Adrenal gland (tissue), 12 donors: ENCODE data around the gene DSE. TPM values are rescaled to one million over a fixed set of nuclear protein-coding genes. Genes with fewer than 3 reads are reported as not detected.

Source experiments
- DNase-seq, 7 donors: peaks; one replicate each; pipeline ENCODE4 v3.0.0-alpha.2; 2019 to 2020
- H3K27ac ChIP-seq, 5 donors: fragments of 200-600 bp; sonication (generic) in 4 of 5; 1 replicate in 3 of 5; 2 replicates in 2 of 5; pipeline versions ENCODE4 v1.5.1 to v1.8.0; 2016 to 2020; ENCODE audit warnings: mild to moderate bottlenecking in 1 of 5
- H3K27me3 ChIP-seq: fragments of 200-600 bp; 2 replicates; pipeline ENCODE4 v1.8.0; 2021
- H3K36me3 ChIP-seq, 2 donors: fragments of 200-600 bp; replicated peaks in 1 of 2; 1 replicate in 1 of 2; 2 replicates in 1 of 2; pipeline versions ENCODE4 v1.5.1 to v1.8.0; 2018 to 2022
- H3K4me1 ChIP-seq, 2 donors: fragments of 200-600 bp; replicated peaks in 1 of 2; 1 replicate in 1 of 2; 2 replicates in 1 of 2; pipeline versions ENCODE4 v1.5.1 to v1.8.0; 2018 to 2021
- H3K4me3 ChIP-seq, 4 donors: fragments of 200-600 bp; sonication (generic) in 3 of 4; one replicate each; pipeline ENCODE4 v1.5.1; 2016 to 2018
- H3K9me3 ChIP-seq, 3 donors: fragments of 200-600 bp; sonication (generic) in 1 of 3; replicated peaks in 1 of 3; 1 replicate in 2 of 3; 2 replicates in 1 of 3; pipeline versions ENCODE4 v1.5.1 to v1.8.0; 2016 to 2021
- CTCF ChIP-seq, 6 experiments: fragments of 450-650 bp in 4 of 6; fragments of 200-600 bp in 2 of 6; sonication (generic) in 1 of 6; IDR thresholded peaks; 1 replicate in 5 of 6; 2 replicates in 1 of 6; pipeline versions ENCODE4 v1.5.1 to v1.8.0; 2016 to 2021; ENCODE audit warnings: antibody characterized with exemption in 6 of 6, mild to moderate bottlenecking in 2 of 6, moderate library complexity in 1 of 6
- POLR2A ChIP-seq, 2 donors: fragments of 450-650 bp; IDR thresholded peaks; one replicate each; pipeline ENCODE4 v1.6.1; 2017; ENCODE audit warnings: antibody characterized with exemption in 2 of 2, mild to moderate bottlenecking in 2 of 2, moderate library complexity in 1 of 2
- WGBS, 4 donors: extraction: QIAGEN DNeasy Blood & Tissue Kit in 2 of 4; methylation state at CpG; one replicate each; pipeline versions ENCODE4 v1.1.5 to v1.1.7; 2013 to 2017; 5-methylcytosine and 5-hydroxymethylcytosine counted together
- intact Hi-C, 2 donors: fragments of 100-400 bp; cut with DNase I; formaldehyde crosslinking; loops; one replicate each; pipeline versions ENCODE4 v1.14.1 to v1.15.0; 2022 to 2023
- polyA plus RNA-seq, 3 donors: library from polyadenylated mRNA; stranded (reverse); fragments of 200-250 nt in 2 of 3; fragments of 350-450 nt in 1 of 3; fragmentation: Illumina TruSeq in 1 of 3; extraction: RNeasy Lipid Tissue Mini Kit (QIAGEN cat#74804) in 1 of 3; gene quantifications; one replicate each; pipeline ENCODE4 v1.2.3, GENCODE V29; 2013 to 2014
- total RNA-seq, 9 donors: library from RNA; depleted of rRNA in 4 of 9; stranded (reverse); fragments of >200 nt in 4 of 9; fragments of 120-200 nt in 1 of 9; fragmentation: NEBNext Ultra II Directional in 1 of 9; extraction: Animal tissue kit (Norgen Biotek cat#: 25700) in 1 of 9; gene quantifications; one replicate each; pipeline versions ENCODE4 v1.1.0 to v1.2.4, GENCODE V29; 2013 to 2023
- donor health status: healthy with polysubstance abuse.
- donor health status: Bipolar disorder and iron deficiency.
- donor health status: DM: yes; HTN: yes; CAD: no.
- donor health status: DM: no; HTN: no; CAD: no.
- donor health status: DM: no; HTN: no; CAD: no.
- donor health status: DM: yes; HTN: yes; CAD: no.

Gene DSE
- total and polyA plus RNA-seq, 12 donors, result 7.7 to 67.4 (median 35.0) TPM

GRCh38 chr6:116365743-116366142 is 5.0 kb upstream of the DSE start:
- 81 to 84% (median 83%) methylated on average over 2 of the region's 2 CpGs for WGBS, 4 donors
- no peak overlapping the region for H3K27ac ChIP-seq
- H3K4me3 ChIP-seq, result no peak overlapping the region
- TF ChIP-seq CTCF (IDR thresholded peaks at IDR 0.05), result no peak
- TF ChIP-seq POLR2A (IDR thresholded peaks at IDR 0.05), result no peak
- H3K9me3 ChIP-seq, result no peaks in the 10 kb centered on the region
- no peaks in the 10 kb centered on the region for H3K27me3 ChIP-seq
- no peak for DNase-seq
- intact Hi-C loops, result loop anchor here in 1 of 2 donors (10.0 kb wide), 1 partner anchor 71 kb away; no protein-coding TSS in a partner anchor
- peaks cover 0 to 4% of the 10 kb centered on the region in 2 donors for H3K4me1 ChIP-seq
- no peaks in the 10 kb centered on the region for H3K36me3 ChIP-seq

- DNase-seq, result no peak
- TF ChIP-seq POLR2A (IDR thresholded peaks at IDR 0.05), result no peak
- no peak for TF ChIP-seq CTCF (IDR thresholded peaks at IDR 0.05)
- H3K36me3 ChIP-seq, result no peaks in the 10 kb centered on the region
- WGBS, 4 donors, result 86 to 92% (median 91%) methylated on average over 6 of the region's 6 CpGs
- no peak overlapping the region for H3K4me3 ChIP-seq
- no peaks in the 10 kb centered on the region for H3K9me3 ChIP-seq
- intact Hi-C loops, result loop anchor here in 1 of 2 donors (10.0 kb wide), 1 partner anchor 72 kb away; no protein-coding TSS in a partner anchor
- no peaks in the 10 kb centered on the region for H3K27me3 ChIP-seq
- H3K27ac ChIP-seq, result no peak overlapping the region
- peaks cover 0 to 6% of the 10 kb centered on the region in 2 donors for H3K4me1 ChIP-seq
Observed at GRCh38 chr6:116366740-116367275, 3.9 kb upstream of the DSE start.

GRCh38 chr6:116369540-116369939 is 1.2 kb upstream of the DSE start:
- no peaks in the 10 kb centered on the region for H3K36me3 ChIP-seq
- no peak for DNase-seq
- H3K27me3 ChIP-seq, result no peaks in the 10 kb centered on the region
- H3K9me3 ChIP-seq, result no peaks in the 10 kb centered on the region
- peak overlapping the region in 2 of 5 donors; percentile 93 to 95 for H3K27ac ChIP-seq
- peak overlapping the region in 1 of 4 donors; percentile 75 for H3K4me3 ChIP-seq
- TF ChIP-seq CTCF (IDR thresholded peaks at IDR 0.05) (no peak), POLR2A (IDR thresholded peaks at IDR 0.05) (no peak)
- peaks cover 0 to 8% of the 10 kb centered on the region in 2 donors for H3K4me1 ChIP-seq
- intact Hi-C loops, result loop anchor here in 1 of 2 donors (10.0 kb wide), 1 partner anchor 75 kb away; no protein-coding TSS in a partner anchor
- 63 to 70% (median 65%) methylated on average over 1 of the region's 1 CpG for WGBS, 4 donors

GRCh38 chr6:116369964-116370759 is 585 bp upstream of the DSE start:
- no peak for TF ChIP-seq CTCF (IDR thresholded peaks at IDR 0.05)
- no peak for TF ChIP-seq POLR2A (IDR thresholded peaks at IDR 0.05)
- H3K4me3 ChIP-seq, result peak overlapping the region; percentile 55 to 86 (median 68)
- no peaks in the 10 kb centered on the region for H3K9me3 ChIP-seq
- H3K27ac ChIP-seq, result peak overlapping the region; percentile 41 to 95 (median 90)
- no peaks in the 10 kb centered on the region for H3K36me3 ChIP-seq
- intact Hi-C loops, result loop anchor here in 1 of 2 donors (10.0 kb wide), 1 partner anchor 75 kb away; no protein-coding TSS in a partner anchor
- peaks cover 0 to 8% of the 10 kb centered on the region in 2 donors for H3K4me1 ChIP-seq
- 4 to 10% (median 7%) methylated on average over 15 to 29 of the region's 29 CpGs for WGBS, 4 donors
- H3K27me3 ChIP-seq, result no peaks in the 10 kb centered on the region
- DNase-seq, result peak in 1 of 7 donors; percentile 21
